HT1080 (cell line): Measurements from ENCODE around the gene RAD51B. TPM values are rescaled to one million over a fixed set of nuclear protein-coding genes. Genes with fewer than 3 reads are reported as not detected.

Experiments used
- DNase-seq: peaks from one replicate; pipeline ENCODE4 v3.0.0-alpha.2; 2015; ENCODE audit warnings: low read depth
- total RNA-seq: library from RNA; depleted of rRNA; stranded (reverse); fragments of >200 nt; shearing (Covaris generic); gene quantifications from 2 replicates; pipeline ENCODE4 v1.2.3, GENCODE V29; 2014

The RAD51B gene
- total RNA-seq, 1 experiment from 2014 or later, result 8.5 TPM

GRCh38 chr14:68519671-68520187, 700.1 kb downstream of the RAD51B start:
- no peak for DNase-seq

GRCh38 chr14:68520637-68521556, 701.3 kb downstream of the RAD51B start:
- peak; percentile 64 for DNase-seq

- no peak for DNase-seq
Observed at GRCh38 chr14:68521557-68521901, 702.0 kb downstream of the RAD51B start.

- no peak for DNase-seq
Observed at GRCh38 chr14:68521961-68522509, 702.5 kb downstream of the RAD51B start.

- no peak for DNase-seq
Observed at GRCh38 chr14:68522510-68523325, 703.1 kb downstream of the RAD51B start.

- no peak for DNase-seq
Observed at GRCh38 chr14:68523326-68523610, 703.7 kb downstream of the RAD51B start.

GRCh38 chr14:68523989-68524725, 704.6 kb downstream of the RAD51B start:
- no peak for DNase-seq

GRCh38 chr14:68525516-68525915, 705.9 kb downstream of the RAD51B start:
- DNase-seq, result no peak

GRCh38 chr14:68526512-68527091, 707.0 kb downstream of the RAD51B start:
- DNase-seq, result peak; percentile 69

GRCh38 chr14:68527329-68527851, 707.8 kb downstream of the RAD51B start:
- DNase-seq, result no peak

GRCh38 chr14:68528040-68528687, 708.6 kb downstream of the RAD51B start:
- DNase-seq, result no peak

GRCh38 chr14:68530443-68530842, 710.9 kb downstream of the RAD51B start:
- DNase-seq, result no peak

GRCh38 chr14:68532496-68532895, 712.9 kb downstream of the RAD51B start:
- DNase-seq, result no peak

- no peak for DNase-seq
Observed at GRCh38 chr14:68534276-68534675, 714.7 kb downstream of the RAD51B start.

GRCh38 chr14:68535404-68536017, 715.9 kb downstream of the RAD51B start:
- peak; percentile 92 for DNase-seq

GRCh38 chr14:68536018-68536410, 716.4 kb downstream of the RAD51B start:
- DNase-seq, result no peak

GRCh38 chr14:68538639-68539038, 719.1 kb downstream of the RAD51B start:
- DNase-seq, result no peak

- DNase-seq, result no peak
Observed at GRCh38 chr14:68539241-68539737, 719.7 kb downstream of the RAD51B start.

GRCh38 chr14:68539789-68540188, 720.2 kb downstream of the RAD51B start:
- no peak for DNase-seq
